Dedifferentiated amniotic fluid mesenchymal stem cell (primary cell): Measurements from ENCODE around the gene PTPRN2.

Source experiments
- DNase-seq: peaks from one replicate; pipeline ENCODE4 v3.0.0-alpha.2; 2016; ENCODE audit errors: extremely low spot score

PTPRN2 gene

GRCh38 chr7:157521061-157521731 lies 1066.4 kb downstream of the PTPRN2 start:
- no peak for DNase-seq

GRCh38 chr7:157520249-157520648 lies 1067.4 kb downstream of the PTPRN2 start:
- DNase-seq: no peak

- DNase-seq: no peak
Measured at GRCh38 chr7:157519798-157520244, 1067.8 kb downstream of the PTPRN2 start.

- DNase-seq: no peak
Measured at GRCh38 chr7:157519246-157519645, 1068.4 kb downstream of the PTPRN2 start.

- DNase-seq: no peak
Measured at GRCh38 chr7:157518514-157519175, 1069.0 kb downstream of the PTPRN2 start.

GRCh38 chr7:157517782-157518513 lies 1069.7 kb downstream of the PTPRN2 start:
- DNase-seq: no peak

GRCh38 chr7:157516911-157517781 lies 1070.5 kb downstream of the PTPRN2 start:
- no peak for DNase-seq

GRCh38 chr7:157516311-157516710 lies 1071.3 kb downstream of the PTPRN2 start:
- no peak for DNase-seq

GRCh38 chr7:157515342-157516041 lies 1072.1 kb downstream of the PTPRN2 start:
- DNase-seq: no peak

- DNase-seq: no peak
Measured at GRCh38 chr7:157514746-157515145, 1072.9 kb downstream of the PTPRN2 start.

GRCh38 chr7:157514306-157514705 lies 1073.3 kb downstream of the PTPRN2 start:
- DNase-seq: no peak

GRCh38 chr7:157513682-157514081 lies 1073.9 kb downstream of the PTPRN2 start:
- no peak for DNase-seq

GRCh38 chr7:157513162-157513621 lies 1074.4 kb downstream of the PTPRN2 start:
- DNase-seq: no peak

GRCh38 chr7:157509226-157509625 lies 1078.4 kb downstream of the PTPRN2 start:
- no peak for DNase-seq

GRCh38 chr7:157508477-157508881 lies 1079.1 kb downstream of the PTPRN2 start:
- DNase-seq: no peak

GRCh38 chr7:157507987-157508386 lies 1079.6 kb downstream of the PTPRN2 start:
- no peak for DNase-seq

GRCh38 chr7:157506268-157506667 lies 1081.4 kb downstream of the PTPRN2 start:
- DNase-seq: no peak

- no peak for DNase-seq
Measured at GRCh38 chr7:157505646-157506045, 1082.0 kb downstream of the PTPRN2 start.

GRCh38 chr7:157503229-157503628 lies 1084.4 kb downstream of the PTPRN2 start:
- DNase-seq: no peak

GRCh38 chr7:157502701-157503111 lies 1084.9 kb downstream of the PTPRN2 start:
- no peak for DNase-seq

- no peak for DNase-seq
Measured at GRCh38 chr7:157501581-157501980, 1086.0 kb downstream of the PTPRN2 start.
